A673 (cell line): ENCODE data around the gene SCD5. TPM values are rescaled to one million over a fixed set of nuclear protein-coding genes. Genes with fewer than 3 reads are reported as not detected.
A peak's percentile ranks its signal among the peaks of the same experiment; 100 is the strongest.

Source experiments
- BruUV-seq: library from RNA; stranded (reverse); fragments of 400-500 nt; replicated peaks from 2 replicates; lab custom pipeline; 2021; lab: Mats Ljungman, UMichigan
- CTCF ChIA-PET: fragments of 300-600 bp; sonication (Branson Sonifier 250); formaldehyde crosslinking; loops from one replicate; lab custom pipeline; 2022; ENCODE audit warnings: antibody characterized with exemption; lab: Charles Lee
- POLR2A ChIA-PET: fragments of 300-600 bp; sonication (Branson Sonifier 250); formaldehyde crosslinking; loops from one replicate; lab custom pipeline; 2022; ENCODE audit warnings: antibody characterized with exemption; ENCODE audit not compliant: low non-redundant PET; lab: Charles Lee
- DNase-seq: peaks from one replicate; pipeline ENCODE4 v3.0.0-alpha.2; 2015; ENCODE audit warnings: low spot score
- H3K27ac ChIP-seq: fragments of 200-600 bp; sonication (generic); 2 replicates; pipeline ENCODE4 v1.5.1; 2016; ENCODE audit warnings: mixed run types, low read depth, mild to moderate bottlenecking, mixed read lengths, antibody characterized with exemption, low read length; ENCODE audit not compliant: poor library complexity, severe bottlenecking
- H3K27me3 ChIP-seq: fragments of 200-600 bp; sonication (generic); replicated peaks from 2 replicates; pipeline ENCODE4 v1.6.1; 2017; ENCODE audit warnings: mixed run types, low read depth, mild to moderate bottlenecking, mixed read lengths, antibody characterized with exemption, low read length; ENCODE audit not compliant: insufficient read depth, poor library complexity
- H3K36me3 ChIP-seq: fragments of 200-600 bp; sonication (generic); 2 replicates; pipeline ENCODE4 v1.6.1; 2016; ENCODE audit warnings: mixed run types, mild to moderate bottlenecking, mixed read lengths, antibody characterized with exemption, low read length; ENCODE audit not compliant: insufficient read depth, poor library complexity, severe bottlenecking
- H3K4me1 ChIP-seq: fragments of 200-600 bp; sonication (generic); 2 replicates; pipeline ENCODE4 v1.6.1; 2017; ENCODE audit warnings: mixed run types, mild to moderate bottlenecking, mixed read lengths, antibody characterized with exemption, low read length; ENCODE audit not compliant: insufficient read depth, poor library complexity, severe bottlenecking
- H3K4me3 ChIP-seq: fragments of 200-600 bp; sonication (generic); 2 replicates; pipeline ENCODE4 v1.5.1; 2016; ENCODE audit warnings: low read depth, mixed run types, mild to moderate bottlenecking, mixed read lengths, low read length; ENCODE audit not compliant: poor library complexity, severe bottlenecking
- H3K9me3 ChIP-seq: fragments of 200-600 bp; sonication (generic); 2 replicates; pipeline ENCODE4 v1.6.1; 2016; ENCODE audit warnings: mixed run types, low read depth, mild to moderate bottlenecking, mixed read lengths, antibody characterized with exemption, low read length; ENCODE audit not compliant: poor library complexity, severe bottlenecking
- EZH2 ChIP-seq: fragments of 200-600 bp; sonication (generic); IDR thresholded peaks from 2 replicates; pipeline ENCODE4 v1.6.1; 2017; ENCODE audit warnings: borderline replicate concordance, low read depth, mild to moderate bottlenecking, mixed read lengths, antibody characterized with exemption, low read length; ENCODE audit not compliant: poor library complexity, severe bottlenecking
- intact Hi-C: fragments of 100-400 bp; cut with micrococcal nuclease; formaldehyde crosslinking; loops from one replicate; pipeline ENCODE4 v1.10.0; 2022; ENCODE audit not compliant: unreplicated experiment
- total RNA-seq: library from RNA; stranded (reverse); gene quantifications from 2 replicates; pipeline ENCODE4 v1.2.3, GENCODE V29; 2021
- TF ChIP-seq, protein P1 (sequence below): fragments of 300-800, 200-600 bp; sonication (generic); conservative IDR thresholded peaks from 2 replicates; pipeline ENCODE4 v1.5.1; 2017; ENCODE audit warnings: low read depth, mild to moderate bottlenecking, antibody characterized with exemption, low read length, moderate library complexity, mixed read lengths

SCD5 gene
- total RNA-seq, 1 experiment from 2014 or later: 15.8 TPM

DNA sequence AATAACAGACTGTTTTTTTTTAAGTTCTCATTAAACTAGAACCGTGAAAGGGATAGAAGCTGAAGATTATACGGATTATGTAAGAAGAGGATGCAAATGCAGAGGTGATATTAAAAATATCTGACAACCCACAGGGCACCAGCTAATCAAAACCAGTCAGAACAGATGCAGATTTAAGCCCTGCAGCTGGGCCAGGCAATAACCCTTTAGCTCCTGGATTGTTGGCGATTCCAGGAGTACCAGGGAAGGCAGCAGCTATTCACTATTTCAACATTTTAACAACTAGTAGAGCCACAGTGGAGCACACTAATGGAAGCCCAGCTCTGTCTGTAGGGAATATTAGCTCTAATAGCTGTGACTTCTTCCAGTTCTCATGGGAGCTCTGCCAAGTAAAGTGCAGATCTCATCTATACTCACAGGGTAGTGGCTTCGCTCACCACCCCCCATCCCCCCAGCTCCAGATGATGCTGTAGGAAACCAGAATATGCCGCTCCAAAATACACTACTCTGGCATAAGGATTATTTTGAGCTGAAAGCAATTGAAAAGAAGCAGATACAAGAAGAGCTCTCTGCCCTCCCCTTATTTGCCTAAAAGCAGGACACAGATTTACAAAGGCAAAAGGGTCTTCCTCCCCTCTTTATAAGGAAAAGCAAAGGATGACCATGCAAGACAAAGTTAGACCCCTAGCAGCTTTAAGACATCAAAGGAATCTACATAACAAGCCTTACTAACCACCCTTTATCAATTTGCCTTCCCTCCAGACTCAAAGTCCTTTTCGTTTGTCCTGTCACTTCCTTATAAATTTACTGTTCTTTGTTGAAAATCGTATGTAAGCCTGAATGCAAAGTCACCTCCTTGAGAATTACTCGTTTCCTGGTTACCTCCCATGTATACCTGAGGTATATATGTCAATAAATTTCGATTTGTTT is 13.7 kb downstream of the SCD5 start:
- POLR2A ChIA-PET: no interaction called here
- intact Hi-C loops: no loop called here
- Histone ChIP-seq H3K27ac (peak overlapping the region; percentile 57), H3K9me3 (no peaks in the 10 kb centered on the region), H3K36me3 (no peaks in the 10 kb centered on the region), H3K4me1 (peaks cover 40% of the 10 kb centered on the region), H3K4me3 (peak overlapping the region; percentile 26), H3K27me3 (no peaks in the 10 kb centered on the region)
- no peak for TF ChIP-seq EZH2
- TF ChIP-seq, protein P1, sequence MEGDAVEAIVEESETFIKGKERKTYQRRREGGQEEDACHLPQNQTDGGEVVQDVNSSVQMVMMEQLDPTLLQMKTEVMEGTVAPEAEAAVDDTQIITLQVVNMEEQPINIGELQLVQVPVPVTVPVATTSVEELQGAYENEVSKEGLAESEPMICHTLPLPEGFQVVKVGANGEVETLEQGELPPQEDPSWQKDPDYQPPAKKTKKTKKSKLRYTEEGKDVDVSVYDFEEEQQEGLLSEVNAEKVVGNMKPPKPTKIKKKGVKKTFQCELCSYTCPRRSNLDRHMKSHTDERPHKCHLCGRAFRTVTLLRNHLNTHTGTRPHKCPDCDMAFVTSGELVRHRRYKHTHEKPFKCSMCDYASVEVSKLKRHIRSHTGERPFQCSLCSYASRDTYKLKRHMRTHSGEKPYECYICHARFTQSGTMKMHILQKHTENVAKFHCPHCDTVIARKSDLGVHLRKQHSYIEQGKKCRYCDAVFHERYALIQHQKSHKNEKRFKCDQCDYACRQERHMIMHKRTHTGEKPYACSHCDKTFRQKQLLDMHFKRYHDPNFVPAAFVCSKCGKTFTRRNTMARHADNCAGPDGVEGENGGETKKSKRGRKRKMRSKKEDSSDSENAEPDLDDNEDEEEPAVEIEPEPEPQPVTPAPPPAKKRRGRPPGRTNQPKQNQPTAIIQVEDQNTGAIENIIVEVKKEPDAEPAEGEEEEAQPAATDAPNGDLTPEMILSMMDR: no peak
- DNase-seq: peak; percentile 65
- BruUV-seq: no TSS peak
- CTCF ChIA-PET: interaction anchor here (1.1 kb wide), 1 partner anchor 46 kb away, joined by 3 read pairs; no protein-coding TSS in a partner anchor

DNA sequence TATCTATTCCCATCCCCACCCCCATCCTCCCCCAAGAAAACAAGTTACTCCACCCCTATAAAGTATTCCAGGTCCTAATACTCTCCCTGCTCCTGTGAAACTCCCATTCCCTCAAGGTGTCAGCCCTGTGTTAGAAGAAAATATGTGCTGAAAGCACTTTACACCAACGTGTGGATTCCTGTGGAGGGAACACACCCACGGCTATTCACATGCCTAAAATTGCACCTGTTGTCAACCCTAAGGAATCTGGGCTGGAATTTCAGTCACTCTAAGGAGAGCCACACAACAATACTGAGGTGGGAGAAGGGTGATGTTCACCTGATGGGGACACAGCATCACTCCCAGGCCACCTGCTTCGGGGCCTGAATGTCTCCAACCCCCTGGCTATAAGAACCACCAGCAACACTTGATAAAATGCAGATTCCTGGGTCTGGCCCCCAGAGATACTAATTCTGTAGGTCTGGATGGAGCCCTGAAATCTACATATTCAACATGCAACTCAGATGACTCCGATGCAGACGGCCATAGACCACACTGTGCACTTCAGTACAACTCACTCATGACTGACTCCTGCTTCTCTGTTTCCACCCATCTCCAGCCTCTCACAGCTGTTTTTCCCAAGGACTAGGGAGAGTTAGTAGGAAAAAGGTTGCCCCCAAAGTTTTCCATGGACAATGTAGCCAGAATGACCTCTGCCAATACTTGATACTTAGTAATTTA is 15.8 kb downstream of the SCD5 start:
- intact Hi-C loops: no loop called here
- TF ChIP-seq EZH2: no peak
- TF ChIP-seq, protein P1: no peak

DNA sequence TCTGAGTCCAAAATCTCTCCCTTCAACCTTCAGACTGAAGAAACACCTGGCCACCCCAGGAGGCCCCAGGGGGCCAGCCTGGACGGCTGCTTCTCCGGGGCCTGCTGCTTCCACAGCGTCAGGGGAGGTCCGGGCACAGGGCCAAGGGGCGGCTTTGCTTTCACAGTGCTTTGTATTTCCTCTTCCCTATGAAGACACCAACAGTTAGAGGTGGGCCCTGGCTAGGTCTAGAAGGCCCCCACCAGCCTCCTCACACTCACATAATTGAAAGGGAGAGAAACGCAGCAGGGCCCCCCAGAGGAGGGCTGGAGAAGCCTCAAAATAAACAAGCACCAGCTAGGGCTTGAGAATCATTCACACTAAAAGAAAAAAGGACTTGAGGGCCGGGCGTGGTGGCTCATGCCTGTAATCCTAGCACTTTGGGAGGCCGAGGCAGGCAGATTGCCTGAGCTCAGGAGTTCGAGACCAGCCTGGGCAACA is 17.8 kb downstream of the SCD5 start:
- CTCF ChIA-PET: no interaction called here
- DNase-seq: peak; percentile 78
- Histone ChIP-seq H3K4me3 (no peak overlapping the region), H3K27ac (peak overlapping the region; percentile 54), H3K27me3 (no peaks in the 10 kb centered on the region), H3K4me1 (peaks cover 35% of the 10 kb centered on the region), H3K9me3 (no peaks in the 10 kb centered on the region), H3K36me3 (no peaks in the 10 kb centered on the region)
- BruUV-seq: no TSS peak
- intact Hi-C loops: no loop called here
- POLR2A ChIA-PET: interaction anchor here (0.6 kb wide), 1 partner anchor 407 kb away, joined by 5 read pairs; no protein-coding TSS in a partner anchor
- no peak for TF ChIP-seq EZH2
- TF ChIP-seq, protein P1: 0 out of 2 replicates have a peak, but pooled peaks have one; percentile 14

More for the DNA sequence above, 15.8 kb downstream of the SCD5 start:
- no TSS peak for BruUV-seq
- Histone ChIP-seq H3K9me3 (no peaks in the 10 kb centered on the region), H3K27me3 (no peaks in the 10 kb centered on the region), H3K4me1 (peaks cover 40% of the 10 kb centered on the region), H3K27ac (no peak overlapping the region), H3K4me3 (no peak overlapping the region), H3K36me3 (no peaks in the 10 kb centered on the region)
- ChIA-PET POLR2A (no interaction called here), CTCF (no interaction called here)
- no peak for DNase-seq
